IMR-90 (cell line): ENCODE data around the gene IL6ST. TPM values are rescaled to one million over a fixed set of nuclear protein-coding genes. Genes with fewer than 3 reads are reported as not detected.

Experiments used
- ATAC-seq: fragments of 200-7000 bp; cut with Tn5 transposase; 2 replicates; pipeline ENCODE4 v1.9.1; 2020; ENCODE audit warnings: low read depth, mild to moderate bottlenecking, moderate library complexity
- BruUV-seq: library from RNA; stranded (reverse); fragments of 400-500 nt; replicated peaks from 2 replicates; lab custom pipeline; 2021; lab: Mats Ljungman, UMichigan
- CTCF ChIA-PET: fragments of 300-600 bp; formaldehyde crosslinking; extraction: SDS; loops from one replicate; lab custom pipeline; 2021; ENCODE audit warnings: antibody characterized with exemption; lab: Yijun Ruan, JAX
- POLR2A ChIA-PET: fragments of 300-600 bp; sonication (Branson Sonifier 250); formaldehyde crosslinking; loops from one replicate; lab custom pipeline; 2022; ENCODE audit warnings: antibody characterized with exemption; ENCODE audit not compliant: unreplicated experiment; lab: Charles Lee
- DNase-seq: peaks from one replicate; pipeline ENCODE4 v3.0.0; 2013
- H2AFZ ChIP-seq: replicated peaks from 2 replicates; pipeline ENCODE3; 2013; ENCODE audit warnings: low read length, mild to moderate bottlenecking; ENCODE audit not compliant: poor library complexity
- H2AK5ac ChIP-seq: 2 replicates; pipeline ENCODE4 v1.6.1; 2013; ENCODE audit warnings: low read depth, low read length, inconsistent platforms
- H2AK9ac ChIP-seq: replicated peaks from 2 replicates; pipeline ENCODE3; 2013; ENCODE audit warnings: mild to moderate bottlenecking, low read depth, low read length, moderate library complexity; ENCODE audit not compliant: poor library complexity
- H2BK120ac ChIP-seq: 2 replicates; pipeline ENCODE4 v1.6.1; 2013; ENCODE audit warnings: low read depth, low read length, inconsistent platforms
- H2BK15ac ChIP-seq: 3 replicates; pipeline ENCODE4 v1.6.1; 2013; ENCODE audit warnings: low read depth, low read length, inconsistent platforms
- H2BK20ac ChIP-seq: 2 replicates; pipeline ENCODE4 v1.6.1; 2013; ENCODE audit warnings: low read depth, mild to moderate bottlenecking, inconsistent platforms, low read length, moderate library complexity
- H2BK5ac ChIP-seq: 2 replicates; pipeline ENCODE4 v1.6.1; 2013; ENCODE audit warnings: mild to moderate bottlenecking, low read depth, low read length, inconsistent platforms; ENCODE audit not compliant: poor library complexity, severe bottlenecking
- H3K14ac ChIP-seq: replicated peaks from 2 replicates; pipeline ENCODE4 v1.6.1; 2013; ENCODE audit warnings: low read depth, low read length, inconsistent platforms
- H3K18ac ChIP-seq: 2 replicates; pipeline ENCODE4 v1.6.1; 2013; ENCODE audit warnings: low read depth, low read length, control low read depth
- H3K23ac ChIP-seq: 2 replicates; pipeline ENCODE4 v1.6.1; 2013; ENCODE audit warnings: low read depth, low read length, inconsistent platforms
- H3K27ac ChIP-seq: 2 replicates; pipeline ENCODE4 v1.5.1; 2013; ENCODE audit warnings: mild to moderate bottlenecking, control low read depth, low read length; ENCODE audit not compliant: insufficient read depth
- H3K27me3 ChIP-seq: 2 replicates; pipeline ENCODE4 v1.6.1; 2013; ENCODE audit warnings: low read length; ENCODE audit not compliant: control insufficient read depth, insufficient read depth
- H3K36me3 ChIP-seq: 2 replicates; pipeline ENCODE4 v1.6.1; 2013; ENCODE audit warnings: low read length, mixed read lengths; ENCODE audit not compliant: control insufficient read depth, insufficient read depth
- H3K4ac ChIP-seq: 2 replicates; pipeline ENCODE4 v1.6.1; 2013; ENCODE audit warnings: low read depth, low read length, inconsistent platforms
- H3K4me1 ChIP-seq: 2 replicates; pipeline ENCODE4 v1.6.1; 2013; ENCODE audit warnings: low read length, mixed read lengths; ENCODE audit not compliant: control insufficient read depth, insufficient read depth
- H3K4me2 ChIP-seq: 2 replicates; pipeline ENCODE4 v1.6.1; 2013; ENCODE audit warnings: low read depth, mild to moderate bottlenecking, control low read depth, low read length, moderate library complexity
- H3K4me3 ChIP-seq: 2 replicates; pipeline ENCODE4 v1.5.1; 2013; ENCODE audit warnings: low read depth, mild to moderate bottlenecking, control low read depth, low read length, moderate library complexity; ENCODE audit not compliant: insufficient read depth
- H3K56ac ChIP-seq: 2 replicates; pipeline ENCODE4 v1.6.1; 2013; ENCODE audit warnings: low read length, inconsistent platforms; ENCODE audit not compliant: insufficient read depth; ENCODE audit errors: extremely low read depth
- H3K79me1 ChIP-seq, 2 experiments: 2 replicates each; pipeline ENCODE4 v1.6.1; 2013; ENCODE audit warnings: low read length in 2 of 2, inconsistent platforms in 1 of 2, low read depth in 1 of 2
- H3K9ac ChIP-seq: 2 replicates; pipeline ENCODE4 v1.6.1; 2013; ENCODE audit warnings: low read depth, low read length, control low read depth
- H3K9me1 ChIP-seq: 2 replicates; pipeline ENCODE4 v1.6.1; 2013; ENCODE audit warnings: low read length, inconsistent platforms; ENCODE audit not compliant: insufficient read depth
- H3K9me3 ChIP-seq: 2 replicates; pipeline ENCODE4 v1.6.1; 2013; ENCODE audit warnings: low read length; ENCODE audit not compliant: control insufficient read depth, insufficient read depth
- H4K20me1 ChIP-seq: 2 replicates; pipeline ENCODE4 v1.6.1; 2013; ENCODE audit warnings: low read length, inconsistent platforms; ENCODE audit not compliant: insufficient read depth
- H4K5ac ChIP-seq: 2 replicates; pipeline ENCODE4 v1.6.1; 2013; ENCODE audit warnings: mild to moderate bottlenecking, low read depth, low read length, control low read depth
- H4K8ac ChIP-seq, 2 experiments: 2 replicates each; pipeline ENCODE4 v1.6.1; 2013; ENCODE audit warnings: low read depth in 2 of 2, low read length in 2 of 2, control low read depth in 1 of 2, inconsistent platforms in 1 of 2
- H4K91ac ChIP-seq: 2 replicates; pipeline ENCODE4 v1.6.1; 2013; ENCODE audit warnings: low read depth, low read length, inconsistent platforms; ENCODE audit not compliant: insufficient read depth
- CHD1 ChIP-seq: IDR thresholded peaks from 2 replicates; pipeline ENCODE4 v1.6.1; 2012; ENCODE audit warnings: low read depth, low read length, improper control_type of control experiment
- ELK1 ChIP-seq: fragments of 150-350 bp; IDR thresholded peaks from 2 replicates; pipeline ENCODE4 v1.6.1; 2016; ENCODE audit warnings: low read depth, mild to moderate bottlenecking, low read length, moderate library complexity, borderline replicate concordance
- FOS ChIP-seq: fragments of 150-350 bp; IDR thresholded peaks from 2 replicates; pipeline ENCODE4 v1.6.1; 2016; ENCODE audit warnings: low read depth, low read length
- MAFK ChIP-seq: IDR thresholded peaks from 2 replicates; pipeline ENCODE4 v1.6.1; 2012; ENCODE audit warnings: low read depth, low read length, improper control_type of control experiment
- MAZ ChIP-seq: IDR thresholded peaks from 2 replicates; pipeline ENCODE4 v1.6.1; 2012; ENCODE audit warnings: low read depth, mild to moderate bottlenecking, low read length, improper control_type of control experiment, moderate library complexity, borderline replicate concordance
- MXI1 ChIP-seq: IDR thresholded peaks from 2 replicates; pipeline ENCODE4 v1.6.1; 2012; ENCODE audit warnings: low read depth, mild to moderate bottlenecking, low read length, moderate library complexity, borderline replicate concordance
- NFE2L2 ChIP-seq: fragments of 150-350 bp; IDR thresholded peaks from 2 replicates; pipeline ENCODE4 v1.6.1; 2016; ENCODE audit warnings: low read depth, mild to moderate bottlenecking, low read length
- POLR2A ChIP-seq: IDR thresholded peaks from 2 replicates; pipeline ENCODE4 v1.6.1; 2012; ENCODE audit warnings: mild to moderate bottlenecking, low read depth, low read length
- RAD21 ChIP-seq: IDR thresholded peaks from 2 replicates; pipeline ENCODE4 v1.6.1; 2012; ENCODE audit warnings: low read length, improper control_type of control experiment
- RCOR1 ChIP-seq: IDR thresholded peaks from 2 replicates; pipeline ENCODE4 v1.6.1; 2012; ENCODE audit warnings: mild to moderate bottlenecking, low read length, improper control_type of control experiment; ENCODE audit not compliant: insufficient replicate concordance
- RFX5 ChIP-seq: IDR thresholded peaks from 2 replicates; pipeline ENCODE4 v1.8.0; 2012; ENCODE audit warnings: low read depth, mild to moderate bottlenecking, low read length, moderate library complexity
- USF2 ChIP-seq: fragments of 150-350 bp; IDR thresholded peaks from 2 replicates; pipeline ENCODE4 v1.6.1; 2017; ENCODE audit warnings: mild to moderate bottlenecking, antibody characterized with exemption, low read length, low read depth
- WGBS, 2 experiments: methylation state at CpG; one replicate each; pipeline versions ENCODE4 v1.1.5 to v1.1.7; 2013; ENCODE audit warnings: missing lambda C conversion rate in 2 of 2; ENCODE audit not compliant: insufficient read length in 1 of 2; ENCODE audit errors: extremely low coverage in 2 of 2; 5-methylcytosine and 5-hydroxymethylcytosine counted together
- dilution Hi-C: fragments of 300-500 bp; cut with HindIII; formaldehyde crosslinking; loops from one replicate; pipeline ENCODE4 v1.14.3; 2018; ENCODE audit warnings: low sequenced_read_pairs; ENCODE audit not compliant: unreplicated experiment
- in situ Hi-C: fragments of 300-500 bp; cut with MboI; formaldehyde crosslinking; loops from 3 replicates; pipeline ENCODE4 v1.14.3; 2019; ENCODE audit warnings: low sequenced_read_pairs, inconsistent platforms, mixed read lengths
- intact Hi-C: fragments of 100-400 bp; cut with micrococcal nuclease; formaldehyde crosslinking; loops from 2 replicates; pipeline ENCODE4 v1.10.0; 2022
- polyA plus RNA-seq, 3 experiments: library from polyadenylated mRNA; depleted of rRNA; stranded (reverse); fragments of >200 nt; gene quantifications; 2 replicates each; pipeline ENCODE4 v1.2.3, GENCODE V29; 2012; ENCODE audit warnings: low replicate concordance in 1 of 3
- total RNA-seq: library from RNA; depleted of rRNA; stranded (reverse); fragments of >200 nt; gene quantifications from 2 replicates; pipeline ENCODE4 v1.2.3, GENCODE V29; 2012

IL6ST gene
- total and polyA plus RNA-seq, 2 of the 4 experiments (the other 2 are of a cell fraction) = 90.6 to 506 TPM

- H4K5ac ChIP-seq = peak overlapping the region; percentile 82
- peak; percentile 68 for TF ChIP-seq NFE2L2
- TF ChIP-seq FOS = peak; percentile 63
- TF ChIP-seq RAD21 = no peak
- no peak for TF ChIP-seq ELK1
- peak; percentile 58 for TF ChIP-seq MAFK
- TF ChIP-seq MXI1 = no peak
- TF ChIP-seq MAZ = no peak
- TF ChIP-seq POLR2A = no peak
- no peak for TF ChIP-seq RFX5
- TF ChIP-seq RCOR1 = peak; percentile 57
- TF ChIP-seq USF2 = no peak
- TF ChIP-seq CHD1 = no peak
- ChIA-PET POLR2A (no interaction called here), CTCF (no interaction called here)
- H3K9me1 ChIP-seq = peaks cover 9% of the 10 kb centered on the region
- H3K18ac ChIP-seq = peak overlapping the region; percentile 70; the same call in 1 of the 2 replicates
- H4K91ac ChIP-seq = peak overlapping the region; percentile 79
- peak overlapping the region; percentile 61 for H3K23ac ChIP-seq
- peak overlapping the region; percentile 77 for H3K4ac ChIP-seq
- peak overlapping the region; percentile 91 for H2BK120ac ChIP-seq
- ATAC-seq = peak; percentile 82
- no peaks in the 10 kb centered on the region for H3K36me3 ChIP-seq
- H3K9ac ChIP-seq = peak overlapping the region; percentile 5; the same call in 1 of the 2 replicates
- H3K56ac ChIP-seq = peak overlapping the region; percentile 71; the same call in 1 of the 2 replicates
- H4K20me1 ChIP-seq = no peaks in the 10 kb centered on the region; the same call in 1 of the 2 replicates
- no TSS peak for BruUV-seq
- H2BK15ac ChIP-seq = peak overlapping the region; percentile 92
- H4K8ac ChIP-seq = peak overlapping the region; percentile 57 to 88
- H2AFZ ChIP-seq = peak overlapping the region; percentile 56
- H3K27me3 ChIP-seq = no peaks in the 10 kb centered on the region
- intact Hi-C loops = loop anchor here (5.0 kb wide), 1 partner anchor 110 kb away; no protein-coding TSS in a partner anchor
- dilution Hi-C loops = no loop called here
- peak overlapping the region; percentile 31 for H2AK9ac ChIP-seq
- no CpG with 5 or more reads among the region's 5 CpGs for WGBS, 2 experiments
- peak overlapping the region; percentile 93 for H2BK20ac ChIP-seq
- no peaks in the 10 kb centered on the region for H3K9me3 ChIP-seq
- peak overlapping the region; percentile 70 for H3K27ac ChIP-seq
- peak overlapping the region; percentile 88 for H2AK5ac ChIP-seq
- H2BK5ac ChIP-seq = peak overlapping the region; percentile 66
- peak; percentile 82 for DNase-seq
- in situ Hi-C loops = no loop called here
- peaks cover 8% of the 10 kb centered on the region for H3K4me1 ChIP-seq
- peaks cover 0 to 4% of the 10 kb centered on the region in 2 experiments; a peak in 1 of 4 replicates for H3K79me1 ChIP-seq
- H3K4me2 ChIP-seq = peak overlapping the region; percentile 30; the same call in 1 of the 2 replicates
- H3K14ac ChIP-seq = peak overlapping the region; percentile 75
- H3K4me3 ChIP-seq = no peak overlapping the region
Measured at GRCh38 chr5:56012281-56012963, 17.7 kb upstream of the IL6ST start.
